GM12872 (cell line): ENCODE data around the gene OPTC.

Experiments
- TF ChIP-seq, protein P1 (sequence below): IDR thresholded peaks from 3 replicates; pipeline ENCODE4 v1.5.1; 2011; ENCODE audit warnings: low read depth, mild to moderate bottlenecking, low read length, moderate library complexity; ENCODE audit not compliant: insufficient read depth

The OPTC gene

DNA sequence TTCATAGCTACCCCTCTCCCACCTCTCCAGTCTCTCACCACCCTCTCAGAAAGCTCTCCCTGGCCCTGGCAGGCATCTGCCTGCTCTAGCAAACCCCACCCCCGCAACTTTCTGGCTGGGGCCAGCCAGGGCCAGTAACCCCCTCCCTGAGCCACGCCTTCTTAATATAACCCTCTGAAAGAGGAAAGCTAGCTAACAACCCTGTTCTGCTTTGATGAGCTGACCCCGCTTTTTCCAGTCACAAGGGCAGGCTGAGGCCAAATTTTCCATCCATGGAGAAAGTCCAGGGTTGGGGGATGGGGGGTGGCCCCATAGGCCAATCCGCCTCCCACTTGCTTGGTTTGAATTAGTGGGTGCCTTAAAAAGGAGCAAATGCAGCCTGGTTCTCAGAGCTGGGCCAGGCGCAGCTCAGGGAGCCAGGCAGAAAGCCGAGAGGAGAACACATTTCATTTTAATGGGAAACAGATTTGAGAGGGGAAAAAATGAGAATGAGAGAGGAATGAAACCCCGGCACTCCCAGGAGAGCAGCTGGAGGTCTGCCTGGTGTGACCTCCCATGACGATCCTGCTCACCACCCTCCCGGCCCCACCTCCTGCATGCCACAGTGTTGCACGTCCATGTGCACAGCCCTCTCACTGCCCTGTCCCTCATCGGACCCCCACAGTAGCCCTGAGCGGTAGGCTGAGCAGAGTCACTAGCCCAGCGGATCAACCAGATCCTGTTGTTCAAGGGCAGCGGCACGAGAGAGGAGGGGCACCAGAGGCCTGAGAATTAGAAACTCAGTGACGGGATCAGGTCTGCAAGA, 62.3 kb downstream of the OPTC start:
- TF ChIP-seq, protein P1, sequence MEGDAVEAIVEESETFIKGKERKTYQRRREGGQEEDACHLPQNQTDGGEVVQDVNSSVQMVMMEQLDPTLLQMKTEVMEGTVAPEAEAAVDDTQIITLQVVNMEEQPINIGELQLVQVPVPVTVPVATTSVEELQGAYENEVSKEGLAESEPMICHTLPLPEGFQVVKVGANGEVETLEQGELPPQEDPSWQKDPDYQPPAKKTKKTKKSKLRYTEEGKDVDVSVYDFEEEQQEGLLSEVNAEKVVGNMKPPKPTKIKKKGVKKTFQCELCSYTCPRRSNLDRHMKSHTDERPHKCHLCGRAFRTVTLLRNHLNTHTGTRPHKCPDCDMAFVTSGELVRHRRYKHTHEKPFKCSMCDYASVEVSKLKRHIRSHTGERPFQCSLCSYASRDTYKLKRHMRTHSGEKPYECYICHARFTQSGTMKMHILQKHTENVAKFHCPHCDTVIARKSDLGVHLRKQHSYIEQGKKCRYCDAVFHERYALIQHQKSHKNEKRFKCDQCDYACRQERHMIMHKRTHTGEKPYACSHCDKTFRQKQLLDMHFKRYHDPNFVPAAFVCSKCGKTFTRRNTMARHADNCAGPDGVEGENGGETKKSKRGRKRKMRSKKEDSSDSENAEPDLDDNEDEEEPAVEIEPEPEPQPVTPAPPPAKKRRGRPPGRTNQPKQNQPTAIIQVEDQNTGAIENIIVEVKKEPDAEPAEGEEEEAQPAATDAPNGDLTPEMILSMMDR: no peak

DNA sequence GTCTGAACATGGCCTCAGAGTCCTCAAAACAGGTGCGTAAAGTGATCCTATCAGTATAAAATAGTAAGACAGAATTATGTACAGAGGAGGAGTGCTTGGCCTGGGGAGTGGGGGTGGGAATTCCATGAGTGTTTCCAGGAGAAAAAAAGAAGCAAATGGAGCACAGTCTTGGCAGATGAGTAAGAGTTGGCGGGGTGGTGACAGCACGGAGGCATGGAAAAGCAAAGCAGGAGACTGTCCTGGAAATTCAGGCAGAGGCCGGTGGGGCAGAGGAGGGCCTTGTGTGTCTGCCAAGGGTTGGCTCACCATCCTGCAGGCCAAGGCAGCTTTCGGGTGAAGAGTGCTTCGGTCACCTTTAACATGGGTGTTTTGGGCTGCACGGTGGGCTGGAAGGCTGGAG, 63.4 kb downstream of the OPTC start:
- TF ChIP-seq, protein P1: no peak

DNA sequence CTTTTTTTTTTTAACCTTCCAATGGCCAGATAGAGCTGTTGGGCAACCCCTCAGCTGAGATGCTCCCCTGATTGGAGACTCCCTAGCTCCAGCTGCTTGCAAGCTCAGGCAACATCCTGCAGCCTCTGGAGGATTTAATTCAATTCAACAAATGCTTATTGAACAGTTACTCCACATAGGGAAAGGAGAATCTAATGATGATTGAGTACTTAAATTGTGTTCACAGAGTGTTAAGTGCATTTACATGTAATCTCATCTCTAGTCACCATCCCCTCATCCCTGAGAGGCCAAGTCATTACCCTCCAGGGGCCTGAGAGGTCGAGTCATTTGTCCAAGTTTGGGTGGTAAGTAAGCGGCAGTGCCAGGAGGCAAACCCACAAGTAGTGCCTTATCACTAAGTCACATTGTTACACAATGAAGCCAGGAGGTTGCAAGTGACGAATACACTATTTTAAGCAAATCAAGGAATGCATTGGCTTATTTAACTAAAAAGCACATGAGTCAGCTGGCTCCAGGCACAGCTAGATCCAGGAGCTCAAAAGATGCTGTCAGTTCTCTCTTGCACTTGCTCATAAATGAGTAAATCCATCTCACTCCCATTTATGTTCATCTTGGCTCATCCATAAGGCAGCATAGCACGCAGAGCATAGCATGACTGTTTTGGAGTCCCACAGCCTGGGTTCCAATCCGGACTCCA, 64.3 kb downstream of the OPTC start:
- TF ChIP-seq, protein P1: no peak
